HG03066 (cell line): ENCODE data around the gene CPLX1.
A peak's percentile ranks its signal among the peaks of the same experiment; 100 is the strongest.

ENCODE experiments used
- ATAC-seq: cut with Tn5 transposase; IDR thresholded peaks from one replicate; pipeline ENCODE4 v1.9.1; 2021; ENCODE audit warnings: low read depth; ENCODE audit not compliant: unreplicated experiment

CPLX1 gene

DNA sequence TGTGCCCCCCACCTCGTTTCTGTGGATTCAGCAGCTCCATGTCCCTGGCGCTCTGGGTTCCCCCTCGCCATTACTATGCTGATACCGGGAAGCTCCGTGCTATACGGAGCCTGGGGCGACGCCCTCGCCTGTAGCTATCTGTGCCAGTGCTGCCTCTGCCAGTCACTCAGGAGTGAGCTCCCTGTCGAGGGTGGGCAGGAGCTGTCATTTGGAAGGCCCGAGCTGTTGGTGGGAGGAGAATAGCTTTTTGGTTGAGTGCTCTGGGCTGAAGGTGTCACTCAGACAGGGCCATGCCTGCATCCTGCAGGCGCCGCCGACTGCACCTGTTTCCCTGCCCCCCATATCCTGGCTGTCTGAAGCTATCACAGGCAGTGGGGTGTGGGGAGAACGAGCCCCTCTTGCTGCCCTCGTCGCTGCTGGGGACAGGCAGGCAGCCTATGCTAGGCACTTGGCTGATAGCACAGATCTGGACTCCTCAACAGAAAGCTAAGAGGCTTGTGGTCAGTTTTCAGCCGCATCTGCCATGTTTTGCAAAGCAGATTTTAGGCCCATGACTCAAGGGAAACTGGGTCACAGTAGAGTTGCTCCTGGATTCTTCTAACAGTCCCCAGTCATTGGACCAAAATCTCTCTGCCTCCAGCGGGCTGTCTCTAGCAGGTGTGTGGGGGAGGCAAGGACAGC is 31.8 kb downstream of the CPLX1 start:
- no peak for ATAC-seq

DNA sequence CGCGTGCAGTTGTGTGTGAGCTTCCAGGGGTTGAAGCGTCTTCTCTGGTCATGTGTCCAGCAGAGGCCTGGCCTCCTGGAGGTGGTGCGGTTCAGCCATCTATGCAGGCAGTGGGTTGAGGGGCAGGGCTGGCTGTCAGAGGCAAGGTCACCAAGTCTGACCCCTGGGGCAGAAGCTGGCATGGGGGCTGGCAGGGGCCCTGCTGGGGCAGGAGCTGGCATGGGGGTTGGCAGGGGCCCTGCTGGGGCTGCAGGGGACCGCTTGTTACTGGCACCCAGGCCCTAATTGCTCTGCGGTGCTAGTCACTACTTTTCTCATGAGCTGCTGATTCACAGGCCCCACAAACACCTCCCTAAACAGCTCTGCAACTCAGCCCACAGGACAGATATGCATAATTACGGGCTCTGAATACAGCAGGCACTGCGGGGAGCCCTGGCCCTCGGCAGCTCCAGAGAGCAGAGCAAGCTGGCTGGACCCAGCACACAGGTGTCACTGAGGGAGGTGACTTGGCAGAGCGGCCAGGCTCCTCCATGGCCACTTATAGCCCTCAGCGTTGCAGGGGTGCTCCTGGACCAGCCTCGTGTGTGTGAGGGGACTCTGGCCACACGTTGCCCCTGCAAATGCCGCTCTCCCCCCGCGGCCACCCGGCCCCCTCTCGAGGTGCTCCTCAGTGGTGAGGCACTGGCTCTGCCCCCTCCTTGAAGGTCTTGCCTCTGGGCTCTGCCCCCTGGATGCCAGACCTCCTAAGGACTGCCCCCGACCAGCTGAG is 32.7 kb downstream of the CPLX1 start:
- no peak for ATAC-seq

DNA sequence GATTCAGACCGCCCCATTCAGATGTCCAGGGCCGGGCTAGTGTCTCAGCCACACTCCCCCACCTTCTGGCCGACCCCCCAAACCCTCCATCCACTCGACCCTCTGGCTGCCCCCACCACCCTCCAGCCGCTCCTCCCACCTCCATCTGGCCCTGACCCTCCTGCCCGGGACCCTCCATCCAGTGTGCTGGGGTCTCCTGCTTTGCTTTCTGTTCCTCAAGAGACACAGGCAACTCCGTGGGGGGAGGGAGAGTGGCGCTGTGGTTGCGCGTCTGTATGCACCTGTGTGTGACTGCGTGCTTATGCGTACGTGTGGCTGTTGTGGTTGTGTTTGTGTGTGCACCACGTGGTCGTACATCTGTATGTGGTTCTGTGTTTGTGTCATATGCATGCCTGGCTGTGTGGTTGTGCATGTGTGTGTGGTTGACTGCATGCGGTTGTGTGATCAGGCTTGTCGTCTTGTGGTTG is 33.3 kb downstream of the CPLX1 start:
- no peak for ATAC-seq

DNA sequence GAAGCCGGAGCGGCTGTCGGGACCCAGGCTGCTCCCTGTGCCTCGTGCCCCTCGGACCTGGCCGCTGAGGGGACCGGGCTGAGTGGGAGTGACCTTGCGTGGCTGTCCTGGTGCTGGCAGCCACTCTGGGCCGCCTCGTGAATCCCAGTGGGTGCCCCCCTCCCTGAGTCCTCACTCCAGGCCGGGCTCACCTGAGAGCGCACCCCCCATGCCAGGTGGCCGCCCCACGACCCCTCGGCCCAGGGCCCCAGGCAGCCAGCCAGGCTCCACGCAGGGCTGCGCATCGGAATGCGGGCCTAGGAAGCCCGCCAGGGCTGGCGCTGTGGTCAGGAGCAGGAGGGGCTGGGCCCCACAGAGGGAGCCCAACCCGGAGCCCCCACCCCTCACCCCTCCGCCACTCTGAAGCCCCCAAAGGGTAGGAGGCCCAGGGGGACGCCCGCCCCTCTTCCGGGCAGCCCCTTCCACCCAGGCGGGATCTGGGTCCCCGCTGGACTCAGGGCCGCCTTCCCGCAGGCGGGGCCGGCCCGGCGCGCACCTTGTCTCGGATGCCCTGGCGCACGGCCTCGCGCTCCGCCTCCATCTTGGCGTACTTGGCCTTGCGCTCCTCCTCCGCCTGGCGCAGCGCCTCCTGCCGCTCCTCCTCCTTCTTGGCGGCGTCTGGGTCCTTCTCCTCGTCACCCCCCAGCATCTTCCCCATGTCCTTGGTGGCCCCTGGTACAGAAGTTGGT is 33.9 kb downstream of the CPLX1 start:
- no peak for ATAC-seq

DNA sequence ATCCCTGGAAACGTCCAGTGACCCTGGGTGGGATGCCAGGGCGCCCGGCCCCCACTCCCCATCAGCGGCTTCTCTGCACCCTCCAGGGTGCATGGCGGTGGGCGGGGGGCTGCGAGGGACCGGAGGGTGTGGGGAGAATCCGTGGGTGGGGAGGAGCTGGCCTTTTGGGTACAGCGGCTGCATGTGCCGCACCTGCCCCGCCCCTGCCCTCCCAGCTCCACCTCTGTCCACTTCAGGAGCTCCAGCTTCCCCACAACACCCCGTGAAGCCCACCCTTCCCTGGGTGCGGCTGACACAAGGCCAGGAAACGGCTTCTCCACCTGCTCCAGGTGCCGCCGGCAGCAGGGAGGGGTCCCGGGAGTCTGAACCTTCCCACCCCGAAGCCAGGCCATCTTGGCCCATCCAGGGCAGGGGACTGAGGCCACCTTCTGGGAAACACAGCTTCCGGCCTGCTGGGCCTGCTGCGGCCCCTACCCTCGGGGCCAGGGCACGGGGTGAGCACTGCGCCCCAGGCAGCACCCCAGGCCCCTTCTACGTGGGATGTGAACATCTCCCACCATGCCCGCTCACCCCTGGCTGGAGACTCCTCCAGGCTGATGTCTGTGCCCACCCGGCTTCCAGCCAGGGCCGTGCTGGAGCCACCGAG is 34.6 kb downstream of the CPLX1 start:
- no peak for ATAC-seq

DNA sequence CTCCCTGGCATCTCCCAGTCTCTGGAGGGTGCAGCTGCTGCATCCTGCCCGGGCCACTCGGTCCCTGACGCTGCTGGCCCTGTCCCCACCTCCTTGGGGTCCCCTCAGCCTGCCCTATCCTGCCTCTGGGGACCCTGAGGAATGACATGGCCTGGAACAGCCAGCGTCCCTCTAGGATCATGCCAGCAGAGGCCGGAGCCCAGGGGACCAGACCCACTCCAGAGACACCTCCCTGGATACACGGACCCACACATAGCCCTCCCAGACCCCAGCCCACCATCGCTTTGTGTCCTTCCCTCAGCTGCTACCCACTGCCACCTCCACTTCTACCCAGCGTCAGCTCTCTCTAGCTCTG is 35.5 kb downstream of the CPLX1 start:
- ATAC-seq = no peak

DNA sequence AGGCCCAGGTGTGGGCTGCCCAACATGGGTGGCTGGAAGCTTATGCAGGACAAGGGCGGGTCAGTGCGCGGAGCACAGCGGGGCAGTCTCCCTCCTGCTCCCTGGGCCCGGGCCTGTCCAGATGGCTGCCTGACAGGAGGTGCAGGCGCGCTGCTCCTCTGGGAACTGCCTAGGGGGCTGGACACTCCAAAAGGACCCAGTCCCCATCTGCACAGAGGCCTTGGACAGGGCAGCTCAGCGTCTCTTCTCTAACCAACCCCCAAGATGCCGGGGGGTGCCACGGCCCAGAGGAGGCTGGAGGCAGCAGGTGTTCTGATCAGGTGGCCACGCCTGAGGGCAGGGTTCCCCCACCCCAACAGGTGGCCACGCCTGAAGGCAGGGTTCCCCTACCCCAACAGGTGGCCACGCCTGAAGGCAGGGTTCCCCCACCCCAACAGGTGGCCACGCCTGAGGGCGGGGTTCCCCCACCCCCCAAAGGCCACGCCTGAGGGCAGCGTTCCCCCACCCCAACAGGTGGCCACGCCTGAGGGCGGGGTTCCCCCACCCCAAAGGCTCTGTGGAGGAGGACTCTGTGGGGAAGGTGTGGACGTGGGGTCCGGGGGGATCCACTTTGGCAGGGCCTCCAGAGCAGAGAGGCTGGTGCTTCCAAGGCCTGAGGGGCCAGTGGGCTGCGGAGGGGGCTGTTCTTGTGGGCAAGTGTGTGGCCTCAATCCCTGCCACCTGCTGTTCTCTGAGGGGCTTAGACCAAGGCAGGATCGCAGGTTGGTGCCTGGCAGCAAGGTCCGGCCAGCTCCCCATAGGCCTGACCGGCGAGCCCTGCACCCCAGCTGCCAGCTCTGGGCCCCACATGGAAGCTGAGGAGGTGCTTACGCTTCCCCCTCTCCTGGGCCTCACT is 36.1 kb downstream of the CPLX1 start:
- ATAC-seq = no peak

DNA sequence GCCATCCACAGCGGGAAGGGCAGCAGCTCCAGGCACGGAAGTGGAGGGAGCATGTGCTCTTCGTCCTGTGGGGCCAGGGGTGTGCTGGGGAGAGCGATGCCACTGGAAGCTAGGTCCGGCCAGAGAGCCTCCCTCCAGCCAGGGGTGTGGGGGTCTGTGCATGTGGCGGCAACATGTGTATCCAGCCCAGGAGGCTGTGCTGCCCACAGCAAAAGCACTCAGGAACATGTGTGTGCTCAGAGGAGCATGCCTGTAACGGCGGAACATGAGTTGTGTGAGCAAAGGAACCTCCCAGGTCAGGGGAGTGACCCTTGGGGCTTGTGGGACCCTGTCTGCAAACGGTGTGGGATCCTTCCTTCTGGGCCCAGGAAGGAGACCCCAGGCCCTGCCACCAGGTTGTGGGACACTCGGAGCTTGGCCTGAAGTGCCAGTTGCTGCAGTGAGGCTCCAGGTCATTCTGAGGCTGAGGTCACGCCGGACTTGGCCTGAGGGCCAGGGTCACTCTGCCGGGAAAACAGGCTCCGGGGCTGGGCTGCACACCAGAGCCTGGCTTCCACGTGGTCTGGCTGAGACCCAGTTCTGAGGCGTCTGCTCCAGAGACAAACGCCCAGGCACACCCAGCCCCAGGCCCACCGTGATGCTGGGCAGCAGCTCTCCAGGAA is 37.2 kb downstream of the CPLX1 start:
- no peak for ATAC-seq

DNA sequence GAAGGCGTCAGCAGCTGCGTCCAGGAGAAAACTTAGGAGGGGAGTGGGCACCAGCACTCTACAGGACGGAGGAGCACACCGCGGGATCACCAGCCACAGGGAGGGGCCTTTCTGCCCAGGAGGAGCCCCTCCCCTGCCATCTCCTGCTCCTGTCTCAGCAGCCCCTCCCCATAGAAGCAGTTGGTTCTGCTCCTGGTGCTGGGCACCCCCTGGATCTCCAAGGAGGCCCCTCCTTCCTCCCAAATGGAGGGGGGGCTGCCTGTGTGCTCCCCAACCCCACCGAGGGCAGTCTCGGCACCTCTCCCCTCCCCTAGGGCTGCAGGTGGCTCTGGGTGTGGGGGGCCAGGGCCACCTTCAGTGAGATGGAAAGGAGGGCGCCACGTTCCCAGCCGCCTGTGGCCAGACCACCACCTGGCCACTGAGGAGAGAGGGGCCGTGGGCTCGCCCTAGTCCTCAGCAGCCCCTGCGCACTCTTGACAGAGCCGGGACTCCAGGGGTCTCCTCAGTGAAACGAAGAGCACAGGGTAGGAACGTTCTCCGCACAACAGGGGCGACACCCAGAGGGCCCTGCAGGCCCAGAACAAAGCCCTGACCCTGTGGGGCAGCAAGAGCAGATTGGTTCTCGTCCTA is 37.8 kb downstream of the CPLX1 start:
- no peak for ATAC-seq

DNA sequence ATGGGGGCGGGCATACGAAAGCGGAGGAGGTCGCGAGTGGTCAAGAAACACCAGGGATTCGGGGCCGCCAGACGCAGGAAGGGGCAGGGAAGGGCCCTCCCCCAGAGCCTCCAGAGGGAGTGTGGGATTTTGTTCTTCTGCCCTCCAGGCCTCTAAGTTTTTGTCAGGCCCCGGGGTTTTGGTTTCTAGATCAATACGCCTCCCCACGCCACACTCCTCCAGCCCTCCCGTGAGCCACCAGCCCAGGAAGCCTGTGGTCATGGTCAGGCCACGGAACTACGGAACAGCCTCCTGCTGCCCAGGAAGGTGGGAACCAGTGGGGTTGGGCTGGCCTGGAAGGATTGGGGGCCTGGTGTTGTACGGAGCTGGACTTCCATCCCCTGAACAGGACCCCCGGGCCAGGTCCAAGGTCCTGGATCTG is 38.4 kb downstream of the CPLX1 start:
- ATAC-seq = no peak

DNA sequence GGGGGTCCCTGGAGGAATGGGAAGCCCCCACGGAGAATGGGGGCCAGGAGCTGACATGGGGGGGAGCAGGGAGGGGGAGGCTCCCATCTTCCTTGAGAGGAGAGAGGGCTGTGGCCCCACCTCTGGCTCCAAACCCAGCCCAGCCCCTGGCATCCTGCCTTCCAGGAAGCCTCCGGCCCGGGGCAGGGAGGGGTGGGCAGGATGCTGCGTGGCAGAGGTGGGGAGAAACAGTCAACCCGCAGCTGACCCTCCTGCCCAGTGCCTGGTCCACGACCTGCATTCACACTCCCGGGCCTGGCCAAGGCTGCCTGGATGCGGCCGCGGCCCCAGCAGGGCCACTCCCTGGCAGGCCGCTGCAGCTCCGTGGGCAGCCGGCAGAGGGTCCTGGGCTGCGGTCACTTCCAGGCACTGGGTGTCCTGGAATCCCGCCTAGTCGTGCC is 39.0 kb downstream of the CPLX1 start:
- no peak for ATAC-seq

DNA sequence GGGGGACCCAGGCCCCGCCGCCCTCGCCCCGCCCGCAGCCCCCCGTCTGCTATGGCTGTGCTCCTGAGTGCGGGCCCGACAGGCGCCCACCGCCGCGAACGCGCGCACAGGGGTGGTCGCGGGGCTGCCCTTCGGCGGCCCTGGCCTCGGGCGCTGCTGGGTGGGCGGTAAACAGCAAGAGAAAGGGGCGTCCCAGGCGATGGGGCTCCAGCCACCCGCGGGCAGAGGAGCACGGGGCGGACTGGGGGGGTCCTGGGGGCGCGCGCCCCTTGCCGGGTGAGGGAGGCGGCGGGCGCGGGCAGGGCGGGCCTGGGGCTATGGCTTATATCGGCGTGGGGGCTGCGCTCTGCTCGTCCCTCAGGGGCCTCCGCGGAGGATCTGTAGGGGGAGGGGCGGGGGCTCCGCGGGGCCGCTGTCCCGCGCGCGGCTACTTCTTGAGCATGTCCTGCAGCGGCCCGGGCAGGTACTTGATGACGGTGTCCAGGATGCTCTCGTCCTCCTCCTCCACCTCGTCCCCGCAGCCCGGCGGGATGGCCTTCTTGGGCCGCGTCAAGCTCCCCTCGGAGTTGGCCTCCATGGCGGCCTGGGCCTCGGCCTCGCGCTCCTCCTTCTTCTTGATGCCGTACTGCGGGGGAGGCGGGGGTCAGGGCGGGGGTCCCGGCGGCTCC is 39.7 kb downstream of the CPLX1 start:
- no peak for ATAC-seq

DNA sequence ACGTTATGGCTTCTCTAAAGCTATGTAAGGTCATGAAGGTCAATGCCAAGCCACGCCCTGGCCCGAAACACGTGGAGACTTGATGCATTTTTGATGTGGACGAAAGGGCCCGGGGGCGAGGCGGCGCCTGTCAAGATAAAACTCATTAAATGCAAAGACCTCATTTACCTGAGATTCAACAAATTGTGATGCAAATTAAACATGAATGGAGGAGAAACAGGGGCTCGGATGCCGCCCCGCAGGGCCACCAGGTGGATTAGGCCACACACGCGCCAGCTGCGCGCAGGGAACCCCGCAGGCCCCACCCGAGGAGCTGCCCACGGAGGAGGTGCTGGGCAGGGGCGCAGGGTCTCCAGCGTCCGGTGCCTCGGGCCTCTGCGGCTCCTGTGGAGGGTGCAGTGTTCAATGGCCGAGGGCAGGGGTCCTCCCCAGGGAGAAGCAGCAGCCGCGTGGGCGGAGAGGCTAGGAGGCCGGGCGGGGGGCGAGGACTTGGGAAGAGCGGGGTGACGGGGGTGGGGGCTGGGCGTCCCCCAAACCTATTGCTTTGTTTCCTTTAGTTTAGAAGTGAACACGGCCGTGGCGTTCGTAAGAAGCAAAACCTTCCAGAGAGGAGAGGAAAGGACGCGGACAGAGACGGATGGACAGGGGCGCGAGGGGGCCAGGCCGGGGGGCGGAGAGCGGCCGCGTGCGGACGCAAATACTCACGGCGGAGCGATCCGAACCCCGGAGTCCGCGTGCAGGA is 40.4 kb downstream of the CPLX1 start:
- ATAC-seq = no peak

DNA sequence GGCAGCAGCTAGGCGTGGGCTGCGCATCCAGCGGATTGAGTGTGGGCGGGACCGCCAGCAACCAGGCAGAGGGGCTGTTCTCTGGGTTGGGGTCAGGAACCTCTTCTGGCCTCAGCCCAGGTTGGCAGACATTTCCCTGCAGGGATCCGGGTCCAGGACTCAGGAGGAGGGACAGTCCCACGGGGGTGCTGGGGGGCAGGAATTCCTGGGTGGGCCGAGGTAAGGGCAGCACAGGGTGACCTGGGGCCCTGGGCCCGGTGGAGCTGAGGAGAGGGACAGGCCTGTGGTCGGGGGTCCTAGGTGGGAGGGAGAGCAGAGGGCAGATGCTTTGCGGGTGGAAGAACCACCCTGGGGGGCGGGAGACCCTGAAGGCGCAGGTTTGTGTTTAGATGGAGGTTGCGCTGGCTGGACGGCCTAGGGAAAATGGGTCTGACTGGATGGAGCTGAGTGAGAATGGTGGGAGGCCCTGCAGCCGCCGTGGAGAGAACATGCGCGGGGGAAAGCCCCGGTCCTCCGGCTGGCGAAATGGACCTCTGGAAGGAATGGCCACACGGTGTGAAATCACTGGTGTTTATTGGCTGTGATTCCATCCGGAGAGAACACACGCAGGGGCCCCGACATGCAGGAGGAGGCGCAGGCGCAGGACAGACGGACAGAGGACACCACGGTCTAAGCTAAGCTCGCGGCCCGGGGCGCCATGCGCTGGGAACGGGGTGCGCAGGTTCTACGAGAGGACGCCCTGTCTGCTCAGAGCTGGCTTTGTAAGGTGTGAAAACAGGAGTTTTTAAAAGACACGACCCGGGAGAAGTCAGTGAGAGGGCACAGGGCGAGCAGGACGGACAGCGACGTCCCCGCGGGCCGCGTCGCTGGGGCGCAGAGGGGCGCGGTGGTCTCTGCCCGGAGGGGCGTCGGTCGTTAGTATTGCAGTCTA is 41.3 kb downstream of the CPLX1 start:
- no peak for ATAC-seq

DNA sequence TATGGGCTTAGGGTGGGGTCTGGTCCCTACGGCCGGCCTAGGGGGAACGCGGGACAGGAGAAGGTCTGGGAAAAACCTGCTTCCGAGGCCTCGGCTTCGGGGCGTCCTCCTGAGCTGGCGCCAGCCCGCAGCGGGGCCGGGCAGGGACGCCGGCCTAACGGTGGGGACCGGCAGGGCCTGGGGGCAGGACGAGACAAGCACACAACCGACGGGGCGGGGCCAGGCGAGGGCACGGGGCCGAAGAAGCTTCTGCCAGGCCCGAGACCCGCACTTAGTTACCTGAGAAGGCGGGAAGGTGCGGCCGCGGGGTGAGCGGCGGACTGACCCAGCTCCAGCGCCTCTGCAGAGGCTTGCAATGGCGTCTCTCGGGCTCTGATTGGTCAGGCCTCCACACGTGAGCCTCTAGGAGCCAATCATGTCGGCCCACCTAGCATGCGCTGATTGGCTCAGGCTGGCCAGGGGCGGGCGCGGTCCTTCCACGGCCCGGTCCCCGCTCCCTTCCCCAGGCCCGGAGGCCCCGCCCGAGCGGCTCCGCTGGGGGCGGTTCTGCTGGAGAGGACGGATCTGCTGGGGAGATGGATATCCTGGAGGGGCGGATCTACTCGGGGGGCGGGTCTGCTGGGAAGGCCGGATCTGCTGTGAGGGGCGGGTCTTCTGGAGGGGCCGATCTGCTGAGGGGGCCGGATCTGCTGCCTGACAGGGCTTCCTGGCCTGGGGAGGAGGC is 44.3 kb downstream of the CPLX1 start:
- ATAC-seq = peak; percentile 95
